Measurements from ENCODE around the gene BACE2. TPM values are rescaled to one million over a fixed set of nuclear protein-coding genes. Genes with fewer than 3 reads are reported as not detected.

The BACE2 gene
- total RNA-seq, 2 experiments from 2014 or later, result 0.79 to 2.4 TPM

- Mint-ChIP-seq H3K27me3 (no peaks in the 10 kb centered on the region), H3K27ac (no peak overlapping the region), H3K4me3 (no peak overlapping the region), H3K36me3 (no peaks in the 10 kb centered on the region), H3K4me1 (no peaks in the 10 kb centered on the region), H3K9me3 (ENCODE audit: low read depth) (no peaks in the 10 kb centered on the region)
- DNase-seq, result no peak
- ATAC-seq, result no peak
- CTCF ChIA-PET, result no interaction called here
Measured at GRCh38 chr21:41138711-41139110, 29.2 kb upstream of the BACE2 start.

- DNase-seq (no peak), ATAC-seq (no peak)
- Mint-ChIP-seq H3K27ac (no peak overlapping the region), H3K9me3 (ENCODE audit: low read depth) (no peaks in the 10 kb centered on the region), H3K36me3 (no peaks in the 10 kb centered on the region), H3K27me3 (no peaks in the 10 kb centered on the region), H3K4me1 (no peaks in the 10 kb centered on the region), H3K4me3 (no peak overlapping the region)
- CTCF ChIA-PET, result no interaction called here
Measured at GRCh38 chr21:41139275-41139674, 28.7 kb upstream of the BACE2 start.

GRCh38 chr21:41139951-41140350 lies 28.0 kb upstream of the BACE2 start:
- Mint-ChIP-seq H3K27me3 (no peaks in the 10 kb centered on the region), H3K27ac (no peak overlapping the region), H3K9me3 (ENCODE audit: low read depth) (no peaks in the 10 kb centered on the region), H3K36me3 (no peaks in the 10 kb centered on the region), H3K4me1 (no peaks in the 10 kb centered on the region), H3K4me3 (no peak overlapping the region)
- CTCF ChIA-PET, result no interaction called here
- ATAC-seq (no peak), DNase-seq (no peak)

- H3K4me3 Mint-ChIP-seq, result no peak overlapping the region
- no peak overlapping the region for H3K27ac Mint-ChIP-seq
- no peaks in the 10 kb centered on the region for H3K4me1 Mint-ChIP-seq
- DNase-seq (no peak), ATAC-seq (no peak)
- H3K27me3 Mint-ChIP-seq, result no peaks in the 10 kb centered on the region
- CTCF ChIA-PET, result no interaction called here
- H3K9me3 Mint-ChIP-seq (ENCODE audit: low read depth), result no peaks in the 10 kb centered on the region
- H3K36me3 Mint-ChIP-seq, result no peaks in the 10 kb centered on the region
Measured at GRCh38 chr21:41141031-41141457, 26.9 kb upstream of the BACE2 start.

- ATAC-seq, result no peak
- no peak overlapping the region for H3K4me3 Mint-ChIP-seq
- no peaks in the 10 kb centered on the region for H3K36me3 Mint-ChIP-seq
- H3K4me1 Mint-ChIP-seq, result no peaks in the 10 kb centered on the region
- DNase-seq, result no peak
- no peaks in the 10 kb centered on the region for H3K9me3 Mint-ChIP-seq (ENCODE audit: low read depth)
- H3K27ac Mint-ChIP-seq, result no peak overlapping the region
- H3K27me3 Mint-ChIP-seq, result no peaks in the 10 kb centered on the region
- CTCF ChIA-PET, result no interaction called here
Measured at GRCh38 chr21:41142051-41142795, 25.7 kb upstream of the BACE2 start.

- H3K36me3 Mint-ChIP-seq, result no peaks in the 10 kb centered on the region
- no peaks in the 10 kb centered on the region for H3K4me1 Mint-ChIP-seq
- ATAC-seq (no peak), DNase-seq (no peak)
- H3K27me3 Mint-ChIP-seq, result no peaks in the 10 kb centered on the region
- H3K27ac Mint-ChIP-seq, result no peak overlapping the region
- H3K9me3 Mint-ChIP-seq (ENCODE audit: low read depth), result no peaks in the 10 kb centered on the region
- CTCF ChIA-PET, result no interaction called here
- no peak overlapping the region for H3K4me3 Mint-ChIP-seq
Measured at GRCh38 chr21:41143596-41144325, 24.2 kb upstream of the BACE2 start.

- CTCF ChIA-PET, result interaction anchor here (1.1 kb wide), 1 partner anchor 22 kb away, joined by 3 read pairs; no protein-coding TSS in a partner anchor
- Mint-ChIP-seq H3K36me3 (no peaks in the 10 kb centered on the region), H3K27me3 (no peaks in the 10 kb centered on the region)
Measured at GRCh38 chr21:41147096-41147978, 20.6 kb upstream of the BACE2 start.

GRCh38 chr21:41147979-41148355 lies 20.0 kb upstream of the BACE2 start:
- Mint-ChIP-seq H3K4me3 (no peak overlapping the region), H3K27ac (no peak overlapping the region), H3K27me3 (no peaks in the 10 kb centered on the region), H3K36me3 (no peaks in the 10 kb centered on the region), H3K9me3 (ENCODE audit: low read depth) (no peaks in the 10 kb centered on the region), H3K4me1 (no peaks in the 10 kb centered on the region)
- ATAC-seq, result no peak
- no peak for DNase-seq
- CTCF ChIA-PET, result interaction anchor here (1.1 kb wide), 1 partner anchor 22 kb away, joined by 3 read pairs; no protein-coding TSS in a partner anchor

More at GRCh38 chr21:41147096-41147978, 20.6 kb upstream of the BACE2 start:
- Mint-ChIP-seq H3K4me1 (no peaks in the 10 kb centered on the region), H3K9me3 (ENCODE audit: low read depth) (no peaks in the 10 kb centered on the region), H3K4me3 (no peak overlapping the region), H3K27ac (no peak overlapping the region)
- ATAC-seq (no peak), DNase-seq (no peak)

- no peaks in the 10 kb centered on the region for H3K9me3 Mint-ChIP-seq (ENCODE audit: low read depth)
- no peak overlapping the region for H3K27ac Mint-ChIP-seq
- H3K27me3 Mint-ChIP-seq, result no peaks in the 10 kb centered on the region
- CTCF ChIA-PET, result no interaction called here
- no peak overlapping the region for H3K4me3 Mint-ChIP-seq
- H3K4me1 Mint-ChIP-seq, result no peaks in the 10 kb centered on the region
- DNase-seq, result no peak
- no peaks in the 10 kb centered on the region for H3K36me3 Mint-ChIP-seq
- ATAC-seq, result no peak
Measured at GRCh38 chr21:41148798-41149197, 19.2 kb upstream of the BACE2 start.

- H3K27ac Mint-ChIP-seq, result no peak overlapping the region
- CTCF ChIA-PET, result no interaction called here
- ATAC-seq (no peak), DNase-seq (no peak)
- H3K27me3 Mint-ChIP-seq, result no peaks in the 10 kb centered on the region
- no peaks in the 10 kb centered on the region for H3K4me1 Mint-ChIP-seq
- H3K4me3 Mint-ChIP-seq, result no peak overlapping the region
- H3K36me3 Mint-ChIP-seq, result no peaks in the 10 kb centered on the region
- no peaks in the 10 kb centered on the region for H3K9me3 Mint-ChIP-seq (ENCODE audit: low read depth)
Measured at GRCh38 chr21:41149199-41149598, 18.8 kb upstream of the BACE2 start.

- ATAC-seq (no peak), DNase-seq (no peak)
- Mint-ChIP-seq H3K9me3 (ENCODE audit: low read depth) (no peaks in the 10 kb centered on the region), H3K27me3 (no peaks in the 10 kb centered on the region), H3K4me3 (no peak overlapping the region), H3K4me1 (no peaks in the 10 kb centered on the region), H3K27ac (no peak overlapping the region), H3K36me3 (no peaks in the 10 kb centered on the region)
- CTCF ChIA-PET, result no interaction called here
Measured at GRCh38 chr21:41152147-41152546, 15.8 kb upstream of the BACE2 start.

GRCh38 chr21:41153443-41153842 lies 14.5 kb upstream of the BACE2 start:
- Mint-ChIP-seq H3K27ac (no peak overlapping the region), H3K27me3 (no peaks in the 10 kb centered on the region), H3K9me3 (ENCODE audit: low read depth) (peaks cover 3% of the 10 kb centered on the region), H3K36me3 (no peaks in the 10 kb centered on the region), H3K4me3 (no peak overlapping the region), H3K4me1 (no peaks in the 10 kb centered on the region)
- CTCF ChIA-PET, result no interaction called here
- no peak for DNase-seq
- no peak for ATAC-seq

- DNase-seq, result no peak
- CTCF ChIA-PET, result no interaction called here
Measured at GRCh38 chr21:41156142-41156541, 11.8 kb upstream of the BACE2 start.

More at GRCh38 chr21:41156142-41156541, 11.8 kb upstream of the BACE2 start:
- no peak overlapping the region for H3K27ac Mint-ChIP-seq
- H3K4me1 Mint-ChIP-seq, result no peaks in the 10 kb centered on the region
- H3K9me3 Mint-ChIP-seq (ENCODE audit: low read depth), result peaks cover 3% of the 10 kb centered on the region
- H3K27me3 Mint-ChIP-seq, result no peaks in the 10 kb centered on the region
- no peak for ATAC-seq
- no peak overlapping the region for H3K4me3 Mint-ChIP-seq
- H3K36me3 Mint-ChIP-seq, result no peaks in the 10 kb centered on the region

All from activated CD8-positive, alpha-beta memory T cell treated with anti-CD3 and anti-CD28 coated beads, Interleukin-2, amount 10 ng/mL, durations not matched to agents 7 days and 5 days (primary cell).